ENCODE results near the gene PAPOLG. TPM values are rescaled to one million over a fixed set of nuclear protein-coding genes. Genes with fewer than 3 reads are reported as not detected.

The PAPOLG gene
- total RNA-seq (2013) = 23.6 TPM
- polyA plus RNA-seq (1 to 10 TPM; 4.7 to 8.9 (median 8.0) TPM), polyA minus RNA-seq (10.3 and 22.6 TPM in 2 replicates), total RNA-seq (11.6 to 53.7 (median 26.8) reads per million in 11 experiments)

DNA sequence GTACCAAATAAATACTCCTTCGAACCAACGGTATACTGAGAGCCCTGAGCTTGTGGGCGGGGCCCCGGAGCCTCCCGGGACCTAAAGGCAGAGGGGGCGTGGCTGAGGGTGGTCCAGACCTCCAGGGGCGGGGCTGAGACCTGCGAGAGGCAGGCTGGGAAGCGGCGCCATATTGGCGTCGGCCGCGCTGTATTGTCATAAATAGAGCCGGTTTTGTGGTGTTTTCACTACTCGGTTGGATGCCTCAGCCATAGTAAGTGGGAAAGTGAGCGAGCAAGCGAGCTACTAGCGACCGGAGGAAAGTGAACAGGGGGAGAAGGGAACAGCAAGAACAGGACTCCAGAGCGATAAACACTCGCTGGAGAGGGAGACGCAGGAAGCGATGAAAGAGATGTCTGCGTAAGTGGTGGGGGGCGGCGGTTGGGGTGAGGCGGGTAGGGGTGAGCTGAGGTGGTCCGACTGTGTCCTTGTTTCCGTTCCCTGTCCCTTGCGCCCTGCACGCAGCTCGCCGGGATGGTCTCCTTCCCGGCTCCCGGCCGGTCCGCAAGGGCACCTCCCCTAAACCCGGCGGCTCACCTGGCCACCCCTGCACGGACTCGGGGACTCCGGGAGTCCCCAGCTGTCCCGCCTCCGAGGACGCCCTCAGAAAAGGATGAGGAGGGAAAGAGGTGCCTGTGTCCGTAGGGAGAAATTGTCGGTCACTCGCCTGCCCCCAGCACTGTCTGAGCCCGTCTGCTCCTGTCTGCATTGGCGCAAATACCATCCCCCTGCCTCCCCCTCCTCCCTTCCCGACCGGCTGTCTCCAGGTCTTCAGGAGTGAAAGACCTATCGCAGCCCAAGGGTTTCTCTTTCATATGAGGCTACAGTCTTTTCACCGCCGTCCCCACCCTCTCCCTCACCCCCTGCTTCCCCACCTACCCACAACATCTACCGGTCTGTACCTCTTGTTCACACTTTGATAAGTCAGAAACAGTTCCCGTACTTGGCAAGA lies at the start of gene PAPOLG:
PAPOLG (plus strand) TSS at position 172 of the 991 bp plus-strand sequence; CDS start at position 383, 211 bp downstream.
- Histone ChIP-seq H4K20me1 (ENCODE audit: insufficient read depth, low read length) (no peaks in the 10 kb centered on the region), H3K4me1 (ENCODE audit: control insufficient read depth in 1 of 2, insufficient read depth in 2 of 2, low read length in 2 of 2) (peaks cover 11 to 19% of the 10 kb centered on the region in 2 donors), H3K27me3 (ENCODE audit: control insufficient read depth in 2 of 2, insufficient read depth in 2 of 2, low read length in 2 of 2) (no peaks in the 10 kb centered on the region), H3K4me2 (replicated peaks; ENCODE audit: extremely low read depth, low read length, poor library complexity, severe bottlenecking) (peak within 1 kb of the TSS; percentile 88), H3K9me3 (replicated peaks in 1 of 2; ENCODE audit: control insufficient read depth in 1 of 2, insufficient read depth in 1 of 2, low read length in 2 of 2) (no peaks in the 10 kb centered on the region), H3K9ac (ENCODE audit: insufficient read depth, low read length, poor library complexity, severe bottlenecking) (peak within 1 kb of the TSS; percentile 77), H3K27ac (ENCODE audit: low read depth in 1 of 2, low read length in 2 of 2) (peak within 1 kb of the TSS; percentile 68 to 85), H3K36me3 (replicated peaks in 1 of 2; ENCODE audit: control insufficient read depth in 1 of 2, insufficient read depth in 2 of 2, low read length in 2 of 2) (peaks cover 15 to 21% of the 10 kb centered on the region in 2 donors), H3K4me3 (replicated peaks in 1 of 3; ENCODE audit: low read depth in 2 of 3, low read length in 3 of 3) (peak within 1 kb of the TSS; percentile 87 to 98 (median 96)), H2AFZ (ENCODE audit: insufficient read depth, low read depth, low read length, poor library complexity, severe bottlenecking) (peak within 1 kb of the TSS; percentile 92), H3K79me2 (ENCODE audit: insufficient read depth, low read length) (peaks cover 40% of the 10 kb centered on the region)
- intact Hi-C loops (cut with micrococcal nuclease) = loop anchor here in 1 of 2 donors (5.0 kb wide), 1 partner anchor 54 kb away; no protein-coding TSS in a partner anchor
- TF ChIP-seq, protein P1, sequence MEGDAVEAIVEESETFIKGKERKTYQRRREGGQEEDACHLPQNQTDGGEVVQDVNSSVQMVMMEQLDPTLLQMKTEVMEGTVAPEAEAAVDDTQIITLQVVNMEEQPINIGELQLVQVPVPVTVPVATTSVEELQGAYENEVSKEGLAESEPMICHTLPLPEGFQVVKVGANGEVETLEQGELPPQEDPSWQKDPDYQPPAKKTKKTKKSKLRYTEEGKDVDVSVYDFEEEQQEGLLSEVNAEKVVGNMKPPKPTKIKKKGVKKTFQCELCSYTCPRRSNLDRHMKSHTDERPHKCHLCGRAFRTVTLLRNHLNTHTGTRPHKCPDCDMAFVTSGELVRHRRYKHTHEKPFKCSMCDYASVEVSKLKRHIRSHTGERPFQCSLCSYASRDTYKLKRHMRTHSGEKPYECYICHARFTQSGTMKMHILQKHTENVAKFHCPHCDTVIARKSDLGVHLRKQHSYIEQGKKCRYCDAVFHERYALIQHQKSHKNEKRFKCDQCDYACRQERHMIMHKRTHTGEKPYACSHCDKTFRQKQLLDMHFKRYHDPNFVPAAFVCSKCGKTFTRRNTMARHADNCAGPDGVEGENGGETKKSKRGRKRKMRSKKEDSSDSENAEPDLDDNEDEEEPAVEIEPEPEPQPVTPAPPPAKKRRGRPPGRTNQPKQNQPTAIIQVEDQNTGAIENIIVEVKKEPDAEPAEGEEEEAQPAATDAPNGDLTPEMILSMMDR (IDR thresholded peaks at IDR 0.05) = no peak
- Mint-ChIP-seq H3K36me3 (peaks cover 16 to 21% of the 10 kb centered on the region in 2 donors), H3K4me1 (peaks cover 17% of the 10 kb centered on the region), H3K4me3 (peak within 1 kb of the TSS; percentile 98 to 100), H3K27me3 (ENCODE audit: low read depth in 3 of 3) (no peaks in the 10 kb centered on the region), H3K9me3 (peaks cover 0 to 3% (median 0%) of the 10 kb centered on the region in 7 donors), H3K27ac (peak within 1 kb of the TSS; percentile 94 to 98 (median 97))
- under 1% methylated on average over 48 of the region's 58 CpGs for WGBS (ENCODE audit: insufficient coverage)
- peak; percentile 85 to 91 (median 87) for DNase-seq

- peaks cover 11% of the 10 kb centered on the region for H3K4me1 Mint-ChIP-seq
- Histone ChIP-seq H3K9ac (ENCODE audit: insufficient read depth, low read length, poor library complexity, severe bottlenecking) (no peak overlapping the region), H3K4me3 (replicated peaks in 1 of 3; ENCODE audit: low read depth in 2 of 3, low read length in 3 of 3) (no peak overlapping the region), H3K36me3 (replicated peaks in 1 of 2; ENCODE audit: control insufficient read depth in 1 of 2, insufficient read depth in 2 of 2, low read length in 2 of 2) (no peaks in the 10 kb centered on the region), H3K27me3 (ENCODE audit: control insufficient read depth in 2 of 2, insufficient read depth in 2 of 2, low read length in 2 of 2) (no peaks in the 10 kb centered on the region), H3K27ac (ENCODE audit: low read depth in 1 of 2, low read length in 2 of 2) (no peak overlapping the region), H2AFZ (ENCODE audit: insufficient read depth, low read depth, low read length, poor library complexity, severe bottlenecking) (no peak overlapping the region), H3K4me1 (ENCODE audit: control insufficient read depth in 1 of 2, insufficient read depth in 2 of 2, low read length in 2 of 2) (peaks cover 8 to 9% of the 10 kb centered on the region in 2 donors), H3K79me2 (ENCODE audit: insufficient read depth, low read length) (no peaks in the 10 kb centered on the region), H3K9me3 (replicated peaks in 1 of 2; ENCODE audit: control insufficient read depth in 1 of 2, insufficient read depth in 1 of 2, low read length in 2 of 2) (no peaks in the 10 kb centered on the region), H4K20me1 (ENCODE audit: insufficient read depth, low read length) (no peaks in the 10 kb centered on the region), H3K4me2 (replicated peaks; ENCODE audit: extremely low read depth, low read length, poor library complexity, severe bottlenecking) (no peak overlapping the region)
- 69% methylated on average over 9 of the region's 11 CpGs for WGBS (ENCODE audit: insufficient coverage)
- TF ChIP-seq, protein P1 (IDR thresholded peaks at IDR 0.05) = peak; percentile 71
- H3K27me3 Mint-ChIP-seq (ENCODE audit: low read depth in 3 of 3) = no peaks in the 10 kb centered on the region
- H3K4me3 Mint-ChIP-seq = no peak overlapping the region
- peak overlapping the region in 3 of 7 donors; percentile 15 to 66 (median 30) for H3K27ac Mint-ChIP-seq
- intact Hi-C loops (cut with micrococcal nuclease) = loop anchor here in 1 of 2 donors (2.0 kb wide), 1 partner anchor 291 kb away; no protein-coding TSS in a partner anchor
- H3K36me3 Mint-ChIP-seq = no peaks in the 10 kb centered on the region
- peak; percentile 27 to 48 (median 30) for DNase-seq
- no peaks in the 10 kb centered on the region for H3K9me3 Mint-ChIP-seq
These were observed 48.2 kb upstream of the PAPOLG start for GRCh38 chr2:60707750-60708371.

Measured in CD14-positive monocyte (primary cell).